A673 (cell line): Measurements from ENCODE around the gene TFEC.

Experiments
- EZH2 ChIP-seq: fragments of 200-600 bp; sonication (generic); IDR thresholded peaks from 2 replicates; pipeline ENCODE4 v1.6.1; 2017; ENCODE audit warnings: borderline replicate concordance, low read depth, mild to moderate bottlenecking, mixed read lengths, antibody characterized with exemption, low read length; ENCODE audit not compliant: poor library complexity, severe bottlenecking
- TF ChIP-seq, protein P1 (sequence below): fragments of 300-800, 200-600 bp; sonication (generic); conservative IDR thresholded peaks from 2 replicates; pipeline ENCODE4 v1.5.1; 2017; ENCODE audit warnings: low read depth, mild to moderate bottlenecking, antibody characterized with exemption, low read length, moderate library complexity, mixed read lengths

DNA sequence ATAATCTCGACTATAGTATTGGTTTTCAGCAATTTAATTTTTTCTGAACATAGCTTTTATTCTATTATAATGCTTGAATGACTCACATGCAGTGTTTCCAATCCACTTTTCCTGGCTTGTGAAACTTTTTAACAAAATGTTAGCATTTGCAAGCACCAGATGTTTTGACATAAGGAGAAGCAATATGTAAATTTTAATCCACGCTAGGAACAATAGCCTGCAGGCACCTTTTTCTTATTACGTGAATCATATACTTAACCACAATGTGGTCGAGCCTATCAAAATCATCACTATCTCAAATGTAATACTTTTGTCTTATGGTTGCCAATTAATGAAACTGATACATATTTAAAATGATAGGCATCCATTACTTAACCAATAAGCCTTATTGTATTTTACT, 97.1 kb downstream of the TFEC start:
- TF ChIP-seq, protein P1, sequence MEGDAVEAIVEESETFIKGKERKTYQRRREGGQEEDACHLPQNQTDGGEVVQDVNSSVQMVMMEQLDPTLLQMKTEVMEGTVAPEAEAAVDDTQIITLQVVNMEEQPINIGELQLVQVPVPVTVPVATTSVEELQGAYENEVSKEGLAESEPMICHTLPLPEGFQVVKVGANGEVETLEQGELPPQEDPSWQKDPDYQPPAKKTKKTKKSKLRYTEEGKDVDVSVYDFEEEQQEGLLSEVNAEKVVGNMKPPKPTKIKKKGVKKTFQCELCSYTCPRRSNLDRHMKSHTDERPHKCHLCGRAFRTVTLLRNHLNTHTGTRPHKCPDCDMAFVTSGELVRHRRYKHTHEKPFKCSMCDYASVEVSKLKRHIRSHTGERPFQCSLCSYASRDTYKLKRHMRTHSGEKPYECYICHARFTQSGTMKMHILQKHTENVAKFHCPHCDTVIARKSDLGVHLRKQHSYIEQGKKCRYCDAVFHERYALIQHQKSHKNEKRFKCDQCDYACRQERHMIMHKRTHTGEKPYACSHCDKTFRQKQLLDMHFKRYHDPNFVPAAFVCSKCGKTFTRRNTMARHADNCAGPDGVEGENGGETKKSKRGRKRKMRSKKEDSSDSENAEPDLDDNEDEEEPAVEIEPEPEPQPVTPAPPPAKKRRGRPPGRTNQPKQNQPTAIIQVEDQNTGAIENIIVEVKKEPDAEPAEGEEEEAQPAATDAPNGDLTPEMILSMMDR: no peak
- TF ChIP-seq EZH2: no peak
